Esophagus squamous epithelium (tissue), 5 donors: ENCODE data around the gene RNF130. TPM values are rescaled to one million over a fixed set of nuclear protein-coding genes. Genes with fewer than 3 reads are reported as not detected.

Experiments used
- DNase-seq: peaks from one replicate; lab custom pipeline; 2025; lab: John Stamatoyannopoulos, UW
- H3K27ac ChIP-seq, 4 donors: fragments of 200-600 bp; sonication (generic); one replicate each; pipeline ENCODE4 v1.5.1; 2016 to 2019; ENCODE audit warnings: mild to moderate bottlenecking in 1 of 4
- H3K27me3 ChIP-seq, 4 donors: fragments of 200-600 bp; sonication (generic); 1 replicate in 3 of 4; 2 replicates in 1 of 4; pipeline versions ENCODE4 v1.5.1 to v1.6.0; 2017 to 2021; ENCODE audit warnings: antibody characterized with exemption in 1 of 4
- H3K36me3 ChIP-seq, 3 donors: fragments of 200-600 bp; sonication (generic); one replicate each; pipeline ENCODE4 v1.5.1; 2016 to 2019
- H3K4me1 ChIP-seq, 3 donors: fragments of 200-600 bp; sonication (generic); one replicate each; pipeline ENCODE4 v1.5.1; 2017 to 2019
- H3K4me3 ChIP-seq, 4 donors: fragments of 200-600 bp; sonication (generic); 1 replicate in 3 of 4; 2 replicates in 1 of 4; pipeline ENCODE4 v1.5.1; 2016 to 2019; ENCODE audit warnings: mild to moderate bottlenecking in 2 of 4, moderate library complexity in 1 of 4
- H3K9me3 ChIP-seq, 3 donors: fragments of 200-600 bp; sonication (generic); one replicate each; pipeline ENCODE4 v1.5.1; 2016 to 2019
- CTCF ChIP-seq, 6 experiments: fragments of 450-650 bp in 4 of 6; fragments of 200-600 bp in 2 of 6; sonication (generic) in 2 of 6; IDR thresholded peaks; one replicate each; pipeline ENCODE4 v1.5.1; 2016 to 2019; ENCODE audit warnings: antibody characterized with exemption in 6 of 6, mild to moderate bottlenecking in 4 of 6, moderate library complexity in 4 of 6
- POLR2A ChIP-seq, 4 donors: fragments of 450-650 bp; IDR thresholded peaks; one replicate each; pipeline ENCODE4 v1.6.1; 2017; ENCODE audit warnings: antibody characterized with exemption in 4 of 4, mild to moderate bottlenecking in 4 of 4, moderate library complexity in 3 of 4
- WGBS, 2 donors: methylation state at CpG; one replicate each; pipeline ENCODE4 v1.1.5; 2018; 5-methylcytosine and 5-hydroxymethylcytosine counted together
- intact Hi-C: fragments of 100-400 bp; cut with DNase I; formaldehyde crosslinking; loops from one replicate; pipeline ENCODE4 v1.15.0; 2022
- total RNA-seq, 4 donors: library from RNA; depleted of rRNA; stranded (reverse); fragments of >200 nt; gene quantifications; one replicate each; pipeline ENCODE4 v1.1.0, GENCODE V29; 2016
- donor health status: DM: yes; HTN: yes; CAD: no.

Gene RNF130
- total RNA-seq, 4 donors from 2014 or later = 9.1 to 54.6 (median 19.1) TPM

- H3K9me3 ChIP-seq = no peaks in the 10 kb centered on the region
- no peaks in the 10 kb centered on the region for H3K4me1 ChIP-seq
- TF ChIP-seq POLR2A (IDR thresholded peaks at IDR 0.05) (no peak), CTCF (IDR thresholded peaks at IDR 0.05) (no peak)
- H3K27ac ChIP-seq = no peak overlapping the region
- no peaks in the 10 kb centered on the region for H3K27me3 ChIP-seq
- WGBS, 2 donors = 76 to 82% methylated on average over 8 of the region's 8 CpGs
- DNase-seq = no peak
- no peak overlapping the region for H3K4me3 ChIP-seq
- H3K36me3 ChIP-seq = no peaks in the 10 kb centered on the region
- intact Hi-C loops = no loop called here
Observed at GRCh38 chr5:179930788-179931473, 140.6 kb downstream of the RNF130 start.

GRCh38 chr5:179927824-179928223, 143.7 kb downstream of the RNF130 start:
- intact Hi-C loops = no loop called here
- no peaks in the 10 kb centered on the region for H3K36me3 ChIP-seq
- no peak overlapping the region for H3K27ac ChIP-seq
- H3K4me3 ChIP-seq = no peak overlapping the region
- TF ChIP-seq POLR2A (IDR thresholded peaks at IDR 0.05) (no peak), CTCF (IDR thresholded peaks at IDR 0.05) (no peak)
- DNase-seq = no peak
- H3K9me3 ChIP-seq = no peaks in the 10 kb centered on the region
- 82 to 83% methylated on average over 7 of the region's 7 CpGs for WGBS, 2 donors
- H3K27me3 ChIP-seq = no peaks in the 10 kb centered on the region
- H3K4me1 ChIP-seq = no peaks in the 10 kb centered on the region

DNA sequence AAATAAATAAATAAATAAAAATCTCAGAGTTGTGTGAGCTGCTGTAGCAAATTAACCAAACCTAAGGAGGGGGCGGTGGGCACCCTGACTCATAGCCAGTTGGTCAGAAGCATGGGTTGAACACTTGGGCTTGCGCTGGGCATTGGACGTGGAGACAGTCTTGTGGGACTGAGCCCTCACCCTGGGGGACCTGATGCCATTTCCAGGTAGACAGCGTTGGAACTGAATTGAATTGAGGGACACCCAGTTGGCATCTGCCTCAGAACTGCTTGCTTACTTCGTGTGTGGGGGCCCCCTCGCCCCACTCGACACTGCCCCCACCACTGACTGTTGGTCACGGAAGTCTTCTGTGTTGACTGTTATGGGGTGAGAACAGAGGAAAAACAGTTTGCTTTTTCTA, 144.9 kb downstream of the RNF130 start:
- intact Hi-C loops = no loop called here
- no peaks in the 10 kb centered on the region for H3K9me3 ChIP-seq
- no peaks in the 10 kb centered on the region for H3K36me3 ChIP-seq
- WGBS, 2 donors = 86 to 94% methylated on average over 4 to 8 of the region's 8 CpGs
- H3K4me1 ChIP-seq = no peaks in the 10 kb centered on the region
- no peaks in the 10 kb centered on the region for H3K27me3 ChIP-seq
- DNase-seq = no peak
- H3K4me3 ChIP-seq = no peak overlapping the region
- TF ChIP-seq CTCF (IDR thresholded peaks at IDR 0.05) (no peak), POLR2A (IDR thresholded peaks at IDR 0.05) (no peak)
- H3K27ac ChIP-seq = no peak overlapping the region

- Histone ChIP-seq H3K27ac (no peak overlapping the region), H3K4me3 (no peak overlapping the region), H3K9me3 (no peaks in the 10 kb centered on the region), H3K4me1 (no peaks in the 10 kb centered on the region), H3K27me3 (no peaks in the 10 kb centered on the region), H3K36me3 (no peaks in the 10 kb centered on the region)
- 70 to 75% methylated on average over 6 of the region's 6 CpGs for WGBS, 2 donors
- intact Hi-C loops = no loop called here
- TF ChIP-seq POLR2A (IDR thresholded peaks at IDR 0.05) (no peak), CTCF (IDR thresholded peaks at IDR 0.05) (no peak)
- no peak for DNase-seq
Observed at GRCh38 chr5:179923436-179923835, 148.1 kb downstream of the RNF130 start.

DNA sequence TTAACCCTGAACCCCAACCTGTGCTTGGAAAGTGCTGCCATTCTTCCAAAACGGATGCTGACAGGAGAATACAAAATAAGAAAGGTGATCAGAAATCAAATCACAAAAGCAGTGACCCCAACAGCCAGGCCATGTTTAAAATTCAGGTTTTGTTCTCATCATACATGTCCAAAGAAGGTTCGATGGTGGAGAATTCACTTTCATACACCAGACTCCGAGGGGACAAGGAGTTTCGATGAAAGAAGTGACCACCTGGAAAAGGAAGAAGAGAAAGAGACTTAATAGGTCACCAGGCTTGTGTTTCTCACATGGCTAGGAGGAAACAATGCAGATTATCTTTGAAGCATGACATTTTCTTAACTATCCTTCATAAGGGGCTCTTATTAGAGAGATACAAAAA, 151.4 kb downstream of the RNF130 start:
- no peak for DNase-seq
- Histone ChIP-seq H3K4me3 (no peak overlapping the region), H3K36me3 (no peaks in the 10 kb centered on the region), H3K4me1 (peaks cover 0 to 5% (median 0%) of the 10 kb centered on the region in 3 donors), H3K9me3 (no peaks in the 10 kb centered on the region), H3K27ac (no peak overlapping the region), H3K27me3 (no peaks in the 10 kb centered on the region)
- intact Hi-C loops = no loop called here
- 83 to 85% methylated on average over 3 to 4 of the region's 4 CpGs for WGBS, 2 donors
- TF ChIP-seq CTCF (IDR thresholded peaks at IDR 0.05) (no peak), POLR2A (IDR thresholded peaks at IDR 0.05) (no peak)
